Stomach (tissue), 9 donors: ENCODE measurements around the gene GRK2. TPM values are rescaled to one million over a fixed set of nuclear protein-coding genes. Genes with fewer than 3 reads are reported as not detected.
A peak's percentile ranks its signal among the peaks of the same experiment; 100 is the strongest.

Source experiments
- DNase-seq, 2 donors: peaks; one replicate each; pipeline versions ENCODE4 v3.0.0 to v3.0.0-alpha.2; 2013 to 2019
- H3K27ac ChIP-seq, 5 donors: fragments of 200-600 bp in 4 of 5; sonication (generic) in 4 of 5; one replicate each; pipeline ENCODE4 v1.5.1; 2013 to 2019; ENCODE audit warnings: mild to moderate bottlenecking in 1 of 5, moderate library complexity in 1 of 5
- H3K27me3 ChIP-seq, 3 donors: fragments of 200-600 bp; sonication (generic); one replicate each; pipeline ENCODE4 v1.5.1; 2017 to 2019; ENCODE audit warnings: mixed run types in 1 of 3
- H3K36me3 ChIP-seq, 4 donors: fragments of 200-600 bp; sonication (generic); 1 replicate in 3 of 4; 2 replicates in 1 of 4; pipeline ENCODE4 v1.5.1; 2016 to 2019
- H3K4me1 ChIP-seq, 4 donors: fragments of 200-600 bp; sonication (generic); one replicate each; pipeline ENCODE4 v1.5.1; 2016 to 2019
- H3K4me3 ChIP-seq, 4 donors: fragments of 200-600 bp; sonication (generic) in 3 of 4; one replicate each; pipeline ENCODE4 v1.5.1; 2016 to 2019; ENCODE audit warnings: mild to moderate bottlenecking in 1 of 4
- H3K9me3 ChIP-seq, 4 donors: fragments of 200-600 bp; sonication (generic); one replicate each; pipeline ENCODE4 v1.5.1; 2016 to 2019
- CTCF ChIP-seq, 7 experiments: fragments of 450-650 bp in 4 of 7; fragments of 200-600 bp in 3 of 7; sonication (generic) in 3 of 7; IDR thresholded peaks; one replicate each; pipeline ENCODE4 v1.5.1; 2016 to 2019; ENCODE audit warnings: antibody characterized with exemption in 7 of 7, control low read depth in 2 of 7, mild to moderate bottlenecking in 1 of 7
- EP300 ChIP-seq: sonication (generic); formaldehyde crosslinking; IDR thresholded peaks from one replicate; pipeline ENCODE4 v1.6.1; 2017; ENCODE audit warnings: antibody characterized with exemption
- POLR2A ChIP-seq, 4 donors: fragments of 450-650 bp; IDR thresholded peaks; one replicate each; pipeline ENCODE4 v1.6.1; 2016; ENCODE audit warnings: antibody characterized with exemption in 4 of 4, control low read depth in 2 of 4, mild to moderate bottlenecking in 1 of 4, moderate library complexity in 1 of 4
- POLR2AphosphoS5 ChIP-seq, 3 donors: sonication (generic); formaldehyde crosslinking; IDR thresholded peaks; one replicate each; pipeline ENCODE4 v1.6.1; 2016; ENCODE audit warnings: antibody characterized with exemption in 3 of 3
- WGBS, 5 donors: extraction: QIAGEN DNeasy Blood & Tissue Kit in 3 of 5; methylation state at CpG; one replicate each; pipeline versions ENCODE4 v1.1.5 to v1.1.7; 2013 to 2018; 5-methylcytosine and 5-hydroxymethylcytosine counted together
- intact Hi-C: fragments of 100-400 bp; cut with DNase I; formaldehyde crosslinking; loops from one replicate; pipeline ENCODE4 v1.15.1; 2023; ENCODE audit warnings: low total_unique reads
- polyA plus RNA-seq, 3 donors: library from polyadenylated mRNA; stranded (reverse); fragments of 200-250 nt; gene quantifications; one replicate each; pipeline ENCODE4 v1.2.3, GENCODE V29; 2013
- total RNA-seq, 5 donors: library from RNA; depleted of rRNA; stranded (reverse); fragments of >200 nt; gene quantifications; one replicate each; pipeline versions ENCODE4 v1.1.0 to v1.2.3, GENCODE V29; 2014 to 2016
- donor health status: healthy with polysubstance abuse.
- donor health status: Bipolar disorder and iron deficiency.
- donor health status: healthy.

GRK2 gene
- total and polyA plus RNA-seq, 8 donors: 44.0 to 266 (median 86.2) TPM

- H3K4me1 ChIP-seq: peaks cover 15 to 33% (median 24%) of the 10 kb centered on the region in 4 donors
- peak; percentile 84 for DNase-seq
- no peaks in the 10 kb centered on the region for H3K9me3 ChIP-seq
- WGBS, 5 donors: 33 to 59% (median 45%) methylated on average over 21 to 22 of the region's 22 CpGs
- no peaks in the 10 kb centered on the region for H3K27me3 ChIP-seq
- H3K4me3 ChIP-seq: no peak overlapping the region
- H3K27ac ChIP-seq: peak overlapping the region; percentile 60 to 84 (median 71)
- intact Hi-C loops: loop anchor here (5.0 kb wide), 1 partner anchor 50 kb away; no protein-coding TSS in a partner anchor
- no peak for TF ChIP-seq POLR2A (IDR thresholded peaks at IDR 0.05)
- no peak for TF ChIP-seq CTCF (IDR thresholded peaks at IDR 0.05)
- TF ChIP-seq EP300: no peak
- peak in 2 of 3 donors; percentile 76 to 81 for TF ChIP-seq POLR2AphosphoS5 (IDR thresholded peaks at IDR 0.05)
- H3K36me3 ChIP-seq: peaks cover 26 to 49% (median 46%) of the 10 kb centered on the region in 4 donors
Measured at GRCh38 chr11:67312187-67313021, 46.1 kb downstream of the GRK2 start.

- WGBS, 5 donors: 83 to 93% (median 89%) methylated on average over 11 of the region's 11 CpGs
- H3K27me3 ChIP-seq: no peaks in the 10 kb centered on the region
Measured at GRCh38 chr11:67313125-67313890, 47.0 kb downstream of the GRK2 start.

GRCh38 chr11:67314218-67314617 lies 47.9 kb downstream of the GRK2 start:
- H3K9me3 ChIP-seq: no peaks in the 10 kb centered on the region
- WGBS, 5 donors: 83 to 90% (median 87%) methylated on average over 2 of the region's 2 CpGs
- H3K4me1 ChIP-seq: peaks cover 26 to 46% (median 38%) of the 10 kb centered on the region in 4 donors
- no peaks in the 10 kb centered on the region for H3K27me3 ChIP-seq
- intact Hi-C loops: loop anchor here (5.0 kb wide), 1 partner anchor 52 kb away; no protein-coding TSS in a partner anchor
- DNase-seq: peak in 1 of 2 donors; percentile 16
- H3K27ac ChIP-seq: no peak overlapping the region
- peaks cover 16 to 31% (median 28%) of the 10 kb centered on the region in 4 donors for H3K36me3 ChIP-seq
- TF ChIP-seq POLR2A (IDR thresholded peaks at IDR 0.05) (no peak), CTCF (IDR thresholded peaks at IDR 0.05) (no peak), POLR2AphosphoS5 (IDR thresholded peaks at IDR 0.05) (no peak), EP300 (no peak)
- no peak overlapping the region for H3K4me3 ChIP-seq

More at GRCh38 chr11:67313125-67313890, 47.0 kb downstream of the GRK2 start:
- H3K4me1 ChIP-seq: peaks cover 18 to 37% (median 28%) of the 10 kb centered on the region in 4 donors
- DNase-seq: peak in 1 of 2 donors; percentile 3
- H3K36me3 ChIP-seq: peaks cover 25 to 40% (median 37%) of the 10 kb centered on the region in 4 donors
- peak overlapping the region; percentile 40 to 84 (median 66) for H3K27ac ChIP-seq
- H3K4me3 ChIP-seq: no peak overlapping the region
- TF ChIP-seq CTCF (IDR thresholded peaks at IDR 0.05): no peak
- no peak for TF ChIP-seq POLR2AphosphoS5 (IDR thresholded peaks at IDR 0.05)
- TF ChIP-seq EP300: no peak
- TF ChIP-seq POLR2A (IDR thresholded peaks at IDR 0.05): no peak
- intact Hi-C loops: loop anchor here (5.0 kb wide), 1 partner anchor 51 kb away; no protein-coding TSS in a partner anchor
- H3K9me3 ChIP-seq: no peaks in the 10 kb centered on the region

GRCh38 chr11:67315325-67315909 lies 49.1 kb downstream of the GRK2 start:
- intact Hi-C loops: no loop called here
- no peak for TF ChIP-seq EP300
- TF ChIP-seq CTCF (IDR thresholded peaks at IDR 0.05): no peak
- TF ChIP-seq POLR2A (IDR thresholded peaks at IDR 0.05): no peak
- TF ChIP-seq POLR2AphosphoS5 (IDR thresholded peaks at IDR 0.05): no peak
- Histone ChIP-seq H3K27me3 (no peaks in the 10 kb centered on the region), H3K36me3 (peaks cover 6 to 19% (median 16%) of the 10 kb centered on the region in 4 donors), H3K27ac (no peak overlapping the region), H3K4me3 (no peak overlapping the region), H3K4me1 (peaks cover 26 to 53% (median 45%) of the 10 kb centered on the region in 4 donors), H3K9me3 (no peaks in the 10 kb centered on the region)
- WGBS, 5 donors: 71 to 78% (median 73%) methylated on average over 9 of the region's 9 CpGs
- no peak for DNase-seq
